ENCODE results near the gene HTR4. TPM values are rescaled to one million over a fixed set of nuclear protein-coding genes. Genes with fewer than 3 reads are reported as not detected.

The HTR4 gene
- 0.06 TPM in 1 of 2 replicates, not detected in the other for total RNA-seq (2014; rRNA removed; shearing (Covaris generic))

DNA sequence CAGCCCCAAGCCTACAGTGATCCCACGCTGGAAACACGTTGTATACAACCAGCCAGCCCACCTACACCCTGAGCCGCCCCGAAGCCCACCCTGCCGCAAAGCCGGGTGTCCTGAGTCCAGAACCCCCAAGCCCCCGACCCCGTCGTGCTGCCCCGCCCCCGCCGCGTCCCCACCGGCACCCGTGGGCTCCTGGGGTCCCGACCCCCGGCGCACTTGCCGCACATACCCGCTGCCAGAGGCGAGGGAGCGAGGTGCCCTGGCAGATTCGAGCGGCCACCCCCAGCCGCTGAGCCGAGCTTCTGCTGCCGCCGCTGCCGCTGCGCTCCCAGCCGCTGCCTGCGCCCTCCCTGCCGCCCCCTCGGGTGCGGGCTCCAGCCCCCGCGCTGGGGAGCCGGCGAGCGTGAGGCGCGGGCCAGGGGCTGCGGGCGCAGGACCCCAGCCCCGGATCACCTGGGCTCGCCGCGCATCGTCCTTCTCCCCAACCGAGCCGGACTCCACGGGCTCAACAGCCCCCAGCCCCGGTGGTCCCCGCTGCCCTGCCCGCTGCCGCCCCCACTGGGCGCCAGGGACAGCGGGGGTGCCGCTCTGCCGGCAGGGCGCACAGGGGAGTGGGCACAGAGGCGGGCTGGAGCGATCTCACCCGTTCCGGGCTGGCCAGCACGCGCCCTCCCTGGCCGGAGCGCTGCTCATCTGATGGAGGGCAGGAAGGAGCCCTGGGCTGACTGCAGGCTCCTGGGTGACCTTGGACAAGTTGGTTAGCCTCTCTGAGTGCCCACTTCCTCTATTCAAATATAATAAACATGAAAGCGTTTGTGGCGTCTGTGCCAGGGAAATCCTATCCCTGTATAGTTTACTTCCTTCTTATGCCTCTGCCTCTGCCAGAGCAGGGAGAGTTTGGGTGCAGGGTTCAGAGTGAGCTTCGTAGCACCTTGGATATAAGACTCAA lies at the start of gene HTR4:
HTR4 (minus strand) TSS at position 692 of the 946 bp plus-strand sequence. CDS start 17,513 bp downstream, outside the sequence.
- Histone ChIP-seq H3K27me3 (no peaks in the 10 kb centered on the region), H3K27ac (no peak within 1 kb of the TSS), H3K4me3 (no peak within 1 kb of the TSS), H3K9me3 (replicated peaks) (no peaks in the 10 kb centered on the region), H3K36me3 (no peaks in the 10 kb centered on the region), H3K4me1 (no peaks in the 10 kb centered on the region)
- no peak for DNase-seq

- Histone ChIP-seq H3K4me1 (no peaks in the 10 kb centered on the region), H3K4me3 (no peak overlapping the region), H3K36me3 (no peaks in the 10 kb centered on the region), H3K9me3 (replicated peaks) (no peaks in the 10 kb centered on the region), H3K27me3 (no peaks in the 10 kb centered on the region), H3K27ac (no peak overlapping the region)
- DNase-seq: no peak
These were observed 47.8 kb upstream of the HTR4 start for GRCh38 chr5:148702019-148702596.

DNA sequence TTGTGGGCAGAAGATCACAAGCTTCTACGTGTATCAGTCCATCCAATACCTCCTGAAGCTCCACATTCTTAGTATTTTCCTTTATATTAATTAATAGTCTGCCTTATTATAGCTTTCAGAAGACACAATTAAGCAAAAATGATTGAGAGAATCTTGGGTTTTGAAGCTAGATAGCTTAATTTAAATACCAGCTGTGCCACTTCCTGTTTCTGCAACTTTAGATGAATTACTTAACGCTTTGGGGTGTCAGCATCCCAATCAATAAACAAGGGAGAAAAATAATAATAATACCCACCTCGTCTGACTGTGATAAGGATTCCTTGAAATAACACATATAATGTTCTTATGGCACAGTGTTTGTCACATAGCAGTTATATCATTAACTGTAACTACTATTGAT lies 44.7 kb upstream of the HTR4 start:
- Histone ChIP-seq H3K27me3 (no peaks in the 10 kb centered on the region), H3K27ac (no peak overlapping the region), H3K36me3 (no peaks in the 10 kb centered on the region), H3K9me3 (replicated peaks) (no peaks in the 10 kb centered on the region), H3K4me3 (no peak overlapping the region), H3K4me1 (no peaks in the 10 kb centered on the region)
- no peak for DNase-seq

GRCh38 chr5:148697809-148698196 lies 43.5 kb upstream of the HTR4 start:
- no peaks in the 10 kb centered on the region for H3K4me1 ChIP-seq
- no peak overlapping the region for H3K4me3 ChIP-seq
- no peaks in the 10 kb centered on the region for H3K9me3 ChIP-seq (replicated peaks)
- no peaks in the 10 kb centered on the region for H3K36me3 ChIP-seq
- H3K27me3 ChIP-seq: no peaks in the 10 kb centered on the region
- H3K27ac ChIP-seq: no peak overlapping the region
- no peak for DNase-seq

- Histone ChIP-seq H3K27ac (no peak overlapping the region), H3K36me3 (no peaks in the 10 kb centered on the region), H3K9me3 (replicated peaks) (no peaks in the 10 kb centered on the region), H3K4me3 (no peak overlapping the region), H3K27me3 (no peaks in the 10 kb centered on the region), H3K4me1 (no peaks in the 10 kb centered on the region)
- DNase-seq: no peak
These were observed 43.0 kb upstream of the HTR4 start for GRCh38 chr5:148697180-148697808.

DNA sequence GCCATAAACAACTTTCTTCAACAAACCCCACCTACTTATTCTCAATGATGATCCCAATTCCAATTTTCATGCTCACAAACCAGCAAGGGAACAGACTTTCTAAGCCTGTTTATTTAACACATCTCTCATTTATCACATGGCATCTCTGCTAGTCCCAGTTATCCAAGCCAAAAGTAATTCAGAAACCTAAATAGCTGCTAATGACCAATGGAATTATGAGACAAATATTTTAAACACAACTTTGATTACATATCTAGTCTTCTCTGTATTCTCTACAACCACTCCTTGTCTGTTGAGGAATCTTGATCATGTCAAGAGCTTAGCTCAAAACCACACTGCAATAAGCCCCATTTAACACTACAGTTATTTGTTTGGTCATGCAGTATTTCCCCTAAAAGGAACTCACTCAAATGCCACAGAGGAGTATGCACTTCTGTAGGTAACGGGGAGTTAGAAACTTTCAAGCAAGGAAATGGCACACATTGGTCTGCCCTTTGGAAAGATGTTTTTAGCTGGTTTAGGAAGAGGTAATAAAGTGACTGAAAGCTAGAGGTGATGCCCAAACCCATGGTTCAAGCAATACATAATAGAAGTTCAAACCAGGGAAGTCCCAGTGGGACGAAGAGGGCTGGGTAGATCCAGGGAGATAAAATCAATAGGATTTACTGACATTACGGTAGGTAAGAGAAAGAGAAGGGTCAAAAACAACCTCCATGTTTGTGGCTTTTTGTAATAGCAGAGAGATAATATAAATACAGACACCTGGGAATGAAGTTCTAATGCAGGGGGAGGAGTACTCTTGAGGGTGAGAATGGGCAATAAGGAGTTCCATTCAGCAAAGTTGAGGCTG lies 42.1 kb upstream of the HTR4 start:
- Histone ChIP-seq H3K27ac (no peak overlapping the region), H3K27me3 (no peaks in the 10 kb centered on the region), H3K9me3 (replicated peaks) (no peaks in the 10 kb centered on the region), H3K4me3 (no peak overlapping the region), H3K4me1 (no peaks in the 10 kb centered on the region), H3K36me3 (no peaks in the 10 kb centered on the region)
- DNase-seq: no peak

DNA sequence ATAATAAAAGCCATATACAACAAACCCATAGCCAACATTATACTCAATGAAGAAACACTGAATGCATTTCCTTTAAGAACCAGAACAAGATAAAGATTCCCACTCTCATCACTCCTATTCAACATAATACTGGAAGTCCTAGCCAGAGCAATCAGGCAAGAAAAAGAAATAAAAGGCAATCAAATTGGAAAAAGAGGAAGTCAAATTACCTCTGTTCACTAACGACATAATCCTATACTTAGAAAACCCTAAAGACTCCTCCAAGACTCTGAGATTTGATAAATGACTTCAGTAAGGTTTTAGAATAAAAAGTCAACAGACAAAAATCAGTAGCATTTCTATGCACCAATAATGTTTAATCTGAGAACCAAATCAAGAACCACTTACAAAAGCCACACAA lies 36.6 kb upstream of the HTR4 start:
- no peak for DNase-seq
- H3K9me3 ChIP-seq (replicated peaks): no peaks in the 10 kb centered on the region
- no peak overlapping the region for H3K27ac ChIP-seq
- no peaks in the 10 kb centered on the region for H3K27me3 ChIP-seq
- H3K4me1 ChIP-seq: no peaks in the 10 kb centered on the region
- no peak overlapping the region for H3K4me3 ChIP-seq
- no peaks in the 10 kb centered on the region for H3K36me3 ChIP-seq

DNA sequence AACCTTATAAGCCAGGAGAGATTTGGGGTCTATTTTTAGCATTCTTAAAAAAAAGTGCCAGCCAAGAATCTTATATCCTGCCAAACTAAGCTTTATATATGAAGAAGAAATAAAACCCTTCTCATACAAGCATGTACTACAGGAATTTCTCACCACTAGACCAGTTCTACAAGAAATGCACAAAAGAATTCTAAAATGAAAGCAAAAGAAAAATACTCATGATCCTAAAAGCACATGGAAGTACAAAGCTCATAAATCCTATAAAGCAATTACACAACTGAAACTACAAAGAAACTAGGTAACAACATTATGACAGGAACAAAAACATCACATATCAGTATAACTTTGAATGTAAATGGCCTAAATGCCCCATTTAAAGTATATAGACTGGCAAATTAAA lies 34.5 kb upstream of the HTR4 start:
- Histone ChIP-seq H3K4me3 (no peak overlapping the region), H3K27ac (no peak overlapping the region), H3K36me3 (no peaks in the 10 kb centered on the region), H3K27me3 (no peaks in the 10 kb centered on the region), H3K4me1 (no peaks in the 10 kb centered on the region), H3K9me3 (replicated peaks) (no peaks in the 10 kb centered on the region)
- no peak for DNase-seq

- DNase-seq: no peak
- Histone ChIP-seq H3K4me3 (no peak overlapping the region), H3K9me3 (replicated peaks) (no peaks in the 10 kb centered on the region), H3K36me3 (no peaks in the 10 kb centered on the region), H3K4me1 (no peaks in the 10 kb centered on the region), H3K27me3 (no peaks in the 10 kb centered on the region), H3K27ac (no peak overlapping the region)
These were observed 33.5 kb upstream of the HTR4 start for GRCh38 chr5:148687871-148688270.

DNA sequence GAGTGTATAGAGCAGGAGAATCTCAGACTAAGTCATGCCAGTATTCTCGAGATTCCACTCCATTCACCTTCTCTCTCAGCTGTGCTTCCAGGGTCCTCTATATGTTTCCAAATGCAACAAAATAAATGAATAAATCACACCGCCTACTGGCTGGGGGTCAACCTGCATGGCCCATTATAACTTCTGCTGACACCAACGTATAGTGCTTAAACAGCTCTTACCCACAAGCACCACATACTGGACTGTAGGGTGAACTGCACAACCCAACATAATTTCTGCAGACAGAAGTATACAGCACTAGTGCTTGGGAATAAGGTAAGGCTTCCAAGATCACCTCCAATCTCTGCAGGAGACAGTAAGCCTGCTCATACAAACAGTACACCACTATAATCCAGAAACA lies 33.1 kb upstream of the HTR4 start:
- no peaks in the 10 kb centered on the region for H3K36me3 ChIP-seq
- peak; percentile 11 to 36 for DNase-seq
- H3K27me3 ChIP-seq: no peaks in the 10 kb centered on the region
- H3K4me3 ChIP-seq: no peak overlapping the region
- no peak overlapping the region for H3K27ac ChIP-seq
- H3K9me3 ChIP-seq (replicated peaks): no peaks in the 10 kb centered on the region
- no peaks in the 10 kb centered on the region for H3K4me1 ChIP-seq

DNA sequence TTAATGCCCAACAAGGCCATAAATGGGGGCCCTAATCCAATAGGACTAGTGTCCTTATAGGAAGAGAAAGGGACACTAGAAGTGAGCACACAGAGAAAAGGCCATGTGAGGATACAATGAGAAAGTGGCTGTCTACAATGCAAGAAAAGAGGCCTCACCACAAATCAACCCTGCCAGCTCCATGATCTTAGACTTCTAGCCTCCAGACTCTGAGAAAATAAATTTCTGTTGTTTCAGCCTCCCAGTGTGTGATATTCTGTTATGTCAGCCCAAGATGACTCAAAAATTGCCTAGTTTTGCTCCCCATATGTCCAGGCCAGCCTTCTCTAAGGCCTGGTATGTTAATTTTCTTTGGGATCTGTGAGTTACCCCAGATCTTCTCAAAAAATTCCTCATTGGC lies 32.3 kb upstream of the HTR4 start:
- Histone ChIP-seq H3K4me1 (no peaks in the 10 kb centered on the region), H3K9me3 (replicated peaks) (no peaks in the 10 kb centered on the region), H3K36me3 (no peaks in the 10 kb centered on the region), H3K4me3 (no peak overlapping the region), H3K27ac (no peak overlapping the region), H3K27me3 (no peaks in the 10 kb centered on the region)
- DNase-seq: no peak

GRCh38 chr5:148685520-148686134 lies 31.3 kb upstream of the HTR4 start:
- H3K27ac ChIP-seq: no peak overlapping the region
- H3K36me3 ChIP-seq: no peaks in the 10 kb centered on the region
- no peak for DNase-seq
- H3K4me1 ChIP-seq: no peaks in the 10 kb centered on the region
- H3K27me3 ChIP-seq: no peaks in the 10 kb centered on the region
- no peaks in the 10 kb centered on the region for H3K9me3 ChIP-seq (replicated peaks)
- H3K4me3 ChIP-seq: no peak overlapping the region

- Histone ChIP-seq H3K9me3 (replicated peaks) (no peaks in the 10 kb centered on the region), H3K4me3 (no peak overlapping the region), H3K27me3 (no peaks in the 10 kb centered on the region), H3K27ac (no peak overlapping the region), H3K36me3 (no peaks in the 10 kb centered on the region), H3K4me1 (no peaks in the 10 kb centered on the region)
- DNase-seq: no peak
These were observed 30.2 kb upstream of the HTR4 start for GRCh38 chr5:148684528-148684927.

DNA sequence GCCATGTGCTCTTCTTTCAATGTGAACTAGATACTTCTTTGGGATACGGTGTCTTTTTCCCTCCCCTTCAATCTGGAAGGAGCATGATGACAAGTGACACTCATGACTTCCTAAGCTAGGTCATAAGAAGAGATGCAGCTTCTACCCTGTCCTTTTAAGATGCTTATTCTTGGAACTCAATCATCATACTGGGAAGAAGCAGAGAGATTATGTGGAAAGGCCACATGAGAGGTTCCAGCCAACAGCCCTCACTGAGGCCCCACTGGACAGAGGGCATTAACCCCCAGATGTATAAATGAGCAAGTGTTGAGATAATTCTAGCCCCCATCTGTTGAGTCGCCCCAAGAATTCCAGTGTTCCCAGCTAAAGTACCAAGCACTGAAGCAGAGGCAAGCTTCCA lies 29.3 kb upstream of the HTR4 start:
- no peaks in the 10 kb centered on the region for H3K36me3 ChIP-seq
- H3K4me1 ChIP-seq: no peaks in the 10 kb centered on the region
- no peak overlapping the region for H3K4me3 ChIP-seq
- H3K9me3 ChIP-seq (replicated peaks): no peaks in the 10 kb centered on the region
- no peak overlapping the region for H3K27ac ChIP-seq
- DNase-seq: no peak
- no peaks in the 10 kb centered on the region for H3K27me3 ChIP-seq
